Body of pancreas (tissue), 4 donors: ENCODE results near the gene LRP1. TPM values are rescaled to one million over a fixed set of nuclear protein-coding genes. Genes with fewer than 3 reads are reported as not detected.

Experiments
- ATAC-seq: fragments of 150-250 bp; one replicate; pipeline ENCODE4 v1.9.1; 2016
- DNase-seq, 4 donors: peaks; one replicate each; pipeline ENCODE4 v3.0.0-alpha.2; 2019
- H3K27ac ChIP-seq, 4 donors: fragments of 200-600 bp; sonication (generic); 1 replicate in 3 of 4; 2 replicates in 1 of 4; pipeline versions ENCODE4 v1.5.1 to v1.6.1; 2016 to 2019; ENCODE audit warnings: mild to moderate bottlenecking in 1 of 4, mixed read lengths in 1 of 4, moderate library complexity in 1 of 4
- H3K27me3 ChIP-seq, 2 donors: fragments of 200-600 bp; sonication (generic); one replicate each; pipeline ENCODE4 v1.6.0; 2016; ENCODE audit warnings: mild to moderate bottlenecking in 1 of 2
- H3K36me3 ChIP-seq, 2 donors: fragments of 200-600 bp; sonication (generic); replicated peaks in 1 of 2; 2 replicates each; pipeline ENCODE4 v1.5.1; 2016; ENCODE audit warnings: low read depth in 2 of 2; ENCODE audit not compliant: insufficient read depth in 1 of 2
- H3K4me1 ChIP-seq: fragments of 200-600 bp; sonication (generic); one replicate; pipeline ENCODE4 v1.6.0; 2016
- H3K4me3 ChIP-seq, 2 donors: fragments of 200-600 bp; sonication (generic); 1 replicate in 1 of 2; 2 replicates in 1 of 2; pipeline ENCODE4 v1.5.1; 2016 to 2019
- H3K9me3 ChIP-seq, 3 donors: fragments of 200-600 bp; sonication (generic); 1 replicate in 2 of 3; 2 replicates in 1 of 3; pipeline ENCODE4 v1.5.1; 2016
- CTCF ChIP-seq, 7 experiments: fragments of 450-650 bp in 4 of 7; fragments of 200-600 bp in 3 of 7; sonication (generic) in 3 of 7; IDR thresholded peaks; one replicate each; pipeline ENCODE4 v1.5.1; 2016 to 2019; ENCODE audit warnings: antibody characterized with exemption in 7 of 7
- POLR2A ChIP-seq, 3 donors: fragments of 450-650 bp; IDR thresholded peaks; one replicate each; pipeline ENCODE4 v1.6.1; 2016; ENCODE audit warnings: antibody characterized with exemption in 3 of 3, mild to moderate bottlenecking in 2 of 3
- WGBS, 2 donors: methylation state at CpG; one replicate each; pipeline ENCODE4 v1.1.5; 2017; 5-methylcytosine and 5-hydroxymethylcytosine counted together
- intact Hi-C: fragments of 100-400 bp; cut with DNase I; formaldehyde crosslinking; loops from one replicate; pipeline ENCODE4 v1.15.1; 2023
- total RNA-seq, 2 donors: library from RNA; depleted of rRNA; stranded (reverse); fragments of >200 nt; gene quantifications; one replicate each; pipeline ENCODE4 v1.1.0, GENCODE V29; 2016

The LRP1 gene
- total RNA-seq, 2 donors from 2014 or later = 61.2 to 162 TPM

DNA sequence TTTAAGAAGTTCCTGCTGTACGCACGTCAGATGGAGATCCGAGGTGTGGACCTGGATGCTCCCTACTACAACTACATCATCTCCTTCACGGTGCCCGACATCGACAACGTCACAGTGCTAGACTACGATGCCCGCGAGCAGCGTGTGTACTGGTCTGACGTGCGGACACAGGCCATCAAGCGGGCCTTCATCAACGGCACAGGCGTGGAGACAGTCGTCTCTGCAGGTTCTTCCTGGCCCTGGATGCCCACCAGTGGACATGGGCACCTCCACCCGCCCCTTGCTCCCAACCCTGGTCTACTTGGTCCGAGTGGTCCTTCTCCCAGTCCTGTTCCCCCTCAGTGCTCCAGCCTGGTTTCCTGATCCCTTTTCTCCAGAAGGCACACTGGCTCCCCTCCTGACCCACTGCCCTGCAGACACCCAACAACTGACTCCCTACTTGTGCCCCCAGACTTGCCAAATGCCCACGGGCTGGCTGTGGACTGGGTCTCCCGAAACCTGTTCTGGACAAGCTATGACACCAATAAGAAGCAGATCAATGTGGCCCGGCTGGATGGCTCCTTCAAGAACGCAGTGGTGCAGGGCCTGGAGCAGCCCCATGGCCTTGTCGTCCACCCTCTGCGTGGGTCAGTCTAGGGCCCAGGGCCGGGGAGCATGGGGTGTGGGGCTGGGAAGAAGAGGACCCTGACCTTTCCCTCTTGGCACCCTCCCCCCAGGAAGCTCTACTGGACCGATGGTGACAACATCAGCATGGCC is 51.2 kb downstream of the LRP1 start:
- Histone ChIP-seq H3K4me3 (no peak overlapping the region), H3K9me3 (no peaks in the 10 kb centered on the region), H3K4me1 (no peaks in the 10 kb centered on the region), H3K36me3 (no peaks in the 10 kb centered on the region), H3K27ac (no peak overlapping the region), H3K27me3 (no peaks in the 10 kb centered on the region)
- ATAC-seq = no peak
- TF ChIP-seq POLR2A (IDR thresholded peaks at IDR 0.05) (no peak), CTCF (IDR thresholded peaks at IDR 0.05) (no peak)
- WGBS, 2 donors = 82 to 88% methylated on average over 22 to 27 of the region's 27 CpGs
- intact Hi-C loops = loop anchor here (5.0 kb wide), 1 partner anchor 47 kb away; no protein-coding TSS in a partner anchor
- no peak for DNase-seq

- DNase-seq (no peak), ATAC-seq (no peak)
- Histone ChIP-seq H3K36me3 (no peaks in the 10 kb centered on the region), H3K27ac (no peak overlapping the region), H3K4me3 (no peak overlapping the region), H3K27me3 (no peaks in the 10 kb centered on the region), H3K9me3 (no peaks in the 10 kb centered on the region), H3K4me1 (no peaks in the 10 kb centered on the region)
- TF ChIP-seq CTCF (IDR thresholded peaks at IDR 0.05) (no peak), POLR2A (IDR thresholded peaks at IDR 0.05) (no peak)
- intact Hi-C loops = no loop called here
- WGBS, 2 donors = 88% methylated on average over 20 of the region's 20 CpGs; no CpG with 5 or more reads in 1 of the 2 donors
These were observed 52.2 kb downstream of the LRP1 start for GRCh38 chr12:57180321-57180989.

DNA sequence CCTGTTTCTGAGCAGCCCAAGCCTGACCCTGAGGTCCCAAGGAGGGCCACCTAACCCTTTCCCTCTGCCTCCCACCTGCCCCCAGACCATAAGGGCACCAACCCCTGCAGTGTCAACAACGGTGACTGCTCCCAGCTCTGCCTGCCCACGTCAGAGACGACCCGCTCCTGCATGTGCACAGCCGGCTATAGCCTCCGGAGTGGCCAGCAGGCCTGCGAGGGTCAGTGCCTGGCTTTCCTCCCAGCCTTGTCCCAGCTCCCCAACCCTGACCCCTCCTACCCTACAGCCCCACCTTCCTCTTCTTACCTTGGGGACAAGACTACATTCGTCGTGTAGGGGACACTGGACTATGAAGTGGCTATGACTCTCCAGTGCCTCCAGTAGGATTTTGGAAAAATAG is 52.8 kb downstream of the LRP1 start:
- no peaks in the 10 kb centered on the region for H3K27me3 ChIP-seq
- TF ChIP-seq CTCF (IDR thresholded peaks at IDR 0.05) (no peak), POLR2A (IDR thresholded peaks at IDR 0.05) (no peak)
- DNase-seq = no peak
- no peaks in the 10 kb centered on the region for H3K36me3 ChIP-seq
- no peaks in the 10 kb centered on the region for H3K4me1 ChIP-seq
- ATAC-seq = no peak
- no peak overlapping the region for H3K4me3 ChIP-seq
- intact Hi-C loops = no loop called here
- H3K9me3 ChIP-seq = no peaks in the 10 kb centered on the region
- WGBS, 2 donors = 72 to 77% methylated on average over 9 of the region's 9 CpGs
- H3K27ac ChIP-seq = no peak overlapping the region

DNA sequence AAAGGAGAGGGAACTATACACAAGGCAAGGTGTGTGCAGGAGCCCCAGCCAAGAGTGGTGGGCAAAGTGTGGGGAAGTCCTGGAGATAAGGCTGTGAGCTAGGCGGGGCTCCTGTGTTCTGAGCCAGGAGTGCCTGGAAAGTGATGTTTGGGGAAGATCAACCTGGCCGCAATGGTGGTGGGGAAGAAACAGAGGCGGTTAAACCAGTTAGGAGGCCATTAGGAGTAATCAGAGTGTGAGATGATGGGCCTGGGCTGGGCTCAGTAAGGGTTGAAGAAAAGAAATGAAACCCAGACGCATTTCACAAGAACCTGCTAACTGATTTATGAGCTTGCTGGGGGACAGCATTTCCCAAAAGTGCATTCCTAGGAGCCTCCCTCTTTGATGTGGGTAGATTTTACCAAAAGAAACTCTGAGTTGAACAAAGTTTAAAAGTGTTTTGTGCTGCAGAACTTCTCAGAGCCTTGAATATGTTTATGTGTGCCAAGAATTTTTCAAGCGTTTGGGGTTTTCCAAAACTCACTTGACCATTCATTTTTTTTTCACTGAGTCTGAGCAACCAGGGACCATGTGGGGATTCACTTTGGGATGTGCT is 53.4 kb downstream of the LRP1 start:
- ATAC-seq (no peak), DNase-seq (no peak)
- no peak overlapping the region for H3K27ac ChIP-seq
- no peaks in the 10 kb centered on the region for H3K4me1 ChIP-seq
- no peaks in the 10 kb centered on the region for H3K9me3 ChIP-seq
- intact Hi-C loops = no loop called here
- H3K36me3 ChIP-seq = no peaks in the 10 kb centered on the region
- WGBS, 2 donors = 72 to 79% methylated on average over 5 of the region's 5 CpGs
- H3K4me3 ChIP-seq = no peak overlapping the region
- no peak for TF ChIP-seq CTCF (IDR thresholded peaks at IDR 0.05)
- no peak for TF ChIP-seq POLR2A (IDR thresholded peaks at IDR 0.05)
- no peaks in the 10 kb centered on the region for H3K27me3 ChIP-seq
